Immature natural killer cell (primary cell): ENCODE measurements around the gene USF1. TPM values are rescaled to one million over a fixed set of nuclear protein-coding genes. Genes with fewer than 3 reads are reported as not detected.
A peak's percentile ranks its signal among the peaks of the same experiment; 100 is the strongest.
"Not testable (repeated sequence)": the region's sequence is repeated elsewhere in the genome, so short reads cannot be mapped to it uniquely, and the experiment has no call there.

Experiments used
- DNase-seq, 3 donors: peaks; one replicate each; pipeline ENCODE4 v3.0.0; 2022; ENCODE audit warnings: mixed read lengths in 1 of 3
- H3K27ac Mint-ChIP-seq, 6 donors: one replicate each; pipeline ENCODE4 v1.8.0; 2020; ENCODE audit warnings: mixed read lengths in 6 of 6, mild to moderate bottlenecking in 5 of 6, inconsistent platforms in 4 of 6, moderate library complexity in 3 of 6
- H3K27me3 Mint-ChIP-seq, 3 donors: one replicate each; pipeline ENCODE4 v1.8.0; 2020 to 2021; ENCODE audit warnings: low read depth in 3 of 3, mild to moderate bottlenecking in 3 of 3, mixed read lengths in 3 of 3, moderate library complexity in 3 of 3, inconsistent platforms in 1 of 3
- H3K36me3 Mint-ChIP-seq, 3 donors: one replicate each; pipeline ENCODE4 v1.8.0; 2020; ENCODE audit warnings: mixed read lengths in 3 of 3, inconsistent platforms in 2 of 3, mild to moderate bottlenecking in 2 of 3
- H3K4me1 Mint-ChIP-seq, 2 donors: one replicate each; pipeline ENCODE4 v1.8.0; 2020; ENCODE audit warnings: inconsistent platforms in 2 of 2, mild to moderate bottlenecking in 2 of 2, mixed read lengths in 2 of 2, moderate library complexity in 1 of 2
- H3K4me3 Mint-ChIP-seq, 5 donors: one replicate each; pipeline ENCODE4 v1.8.0; 2020; ENCODE audit warnings: mild to moderate bottlenecking in 5 of 5, mixed read lengths in 5 of 5, inconsistent platforms in 3 of 5, moderate library complexity in 3 of 5
- H3K9me3 Mint-ChIP-seq, 6 donors: one replicate each; pipeline ENCODE4 v1.8.0; 2020; ENCODE audit warnings: mild to moderate bottlenecking in 6 of 6, mixed read lengths in 6 of 6, inconsistent platforms in 4 of 6, moderate library complexity in 3 of 6
- polyA plus RNA-seq, 3 donors: library from polyadenylated mRNA; unstranded; fragments of 300-500 nt; fragmentation: Illumina TruSeq; gene quantifications; one replicate each; pipeline ENCODE4 v1.2.3, GENCODE V29; 2021

The USF1 gene
- polyA plus RNA-seq, 3 donors from 2014 or later, result 7.9 to 12.2 TPM; not detected in 1

GRCh38 chr1:161032409-161032808 is 13.4 kb downstream of the USF1 start:
- Mint-ChIP-seq H3K4me3 (no peak overlapping the region), H3K4me1 (peaks cover 6 to 7% of the 10 kb centered on the region in 2 donors), H3K36me3 (peaks cover 0 to 7% (median 4%) of the 10 kb centered on the region in 3 donors), H3K27ac (peak overlapping the region in 1 of 6 donors; percentile 13), H3K27me3 (no peaks in the 10 kb centered on the region), H3K9me3 (no peaks in the 10 kb centered on the region)
- DNase-seq, result no peak

DNA sequence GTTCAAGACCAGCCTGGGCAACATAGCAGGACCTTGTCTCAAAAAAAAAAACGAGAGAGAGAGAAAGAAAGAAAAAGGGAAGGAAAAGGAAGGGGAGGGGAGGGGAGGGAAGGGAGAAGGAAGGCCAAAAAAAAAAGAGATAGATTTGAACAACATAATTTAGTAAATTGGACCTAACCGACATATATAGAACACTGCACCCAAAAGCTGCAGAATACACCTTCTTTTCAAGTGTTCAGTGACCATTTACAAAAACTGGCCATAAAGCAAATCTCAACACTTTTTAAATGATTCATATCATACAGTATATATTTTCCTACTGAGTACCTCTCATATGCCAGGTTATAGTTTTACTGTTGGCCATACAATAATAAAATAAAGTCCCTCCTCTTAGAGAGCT is 13.9 kb downstream of the USF1 start:
- peaks cover 4% of the 10 kb centered on the region in 2 donors for H3K4me1 Mint-ChIP-seq
- H3K27me3 Mint-ChIP-seq, result no peaks in the 10 kb centered on the region
- H3K9me3 Mint-ChIP-seq, result no peaks in the 10 kb centered on the region
- peaks cover 0 to 7% (median 4%) of the 10 kb centered on the region in 3 donors for H3K36me3 Mint-ChIP-seq
- no peak for DNase-seq
- no peak overlapping the region for H3K4me3 Mint-ChIP-seq
- peak overlapping the region in 1 of 6 donors; percentile 8 for H3K27ac Mint-ChIP-seq

DNA sequence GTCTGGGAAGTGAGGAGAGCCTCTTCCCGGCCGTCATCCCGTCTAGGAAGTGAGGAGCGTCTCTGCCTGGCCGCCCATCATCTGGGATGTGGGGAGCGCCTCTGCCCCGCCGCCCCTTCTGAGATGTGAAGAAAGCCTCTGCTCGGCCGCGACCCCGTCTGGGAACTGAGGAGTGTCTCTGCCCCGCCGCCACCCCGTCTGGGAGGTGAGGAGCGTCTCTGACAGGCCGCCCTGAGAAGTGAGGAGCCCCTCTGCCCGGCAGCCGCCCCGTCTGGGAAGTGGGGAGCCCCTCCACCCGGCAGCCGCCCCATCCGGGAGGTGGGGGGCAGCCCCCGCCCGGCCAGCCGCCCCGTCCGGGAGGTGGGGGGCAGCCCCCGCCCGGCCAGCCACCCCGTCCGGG is 16.3 kb downstream of the USF1 start:
- not testable (repeated sequence) for H3K36me3 Mint-ChIP-seq, H3K4me1 Mint-ChIP-seq, DNase-seq, H3K27ac Mint-ChIP-seq, H3K4me3 Mint-ChIP-seq, H3K9me3 Mint-ChIP-seq, H3K27me3 Mint-ChIP-seq

DNA sequence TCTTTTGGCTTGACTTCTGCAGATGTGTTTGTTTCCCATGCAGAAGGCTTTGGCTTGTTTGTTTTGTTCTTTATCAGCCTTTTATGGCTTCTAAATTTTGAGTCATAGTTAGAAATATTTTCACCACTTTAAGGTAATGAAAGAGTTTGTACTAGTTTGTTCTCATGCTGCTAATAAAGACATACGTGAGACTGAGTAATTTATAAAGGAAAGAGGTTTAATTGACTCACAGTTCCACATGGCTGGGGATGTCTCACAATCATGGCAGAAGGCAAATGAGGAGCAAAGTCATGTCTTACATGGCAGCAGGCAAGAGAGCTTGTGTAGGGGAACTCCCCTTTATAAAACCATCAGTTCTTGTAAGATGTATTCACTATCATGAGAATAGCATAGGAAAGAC is 18.8 kb downstream of the USF1 start:
- H3K9me3 Mint-ChIP-seq, DNase-seq, H3K27me3 Mint-ChIP-seq, H3K4me1 Mint-ChIP-seq, H3K4me3 Mint-ChIP-seq, H3K36me3 Mint-ChIP-seq: not testable (repeated sequence)
- peak overlapping the region in 1 of 6 donors; percentile 3 for H3K27ac Mint-ChIP-seq

DNA sequence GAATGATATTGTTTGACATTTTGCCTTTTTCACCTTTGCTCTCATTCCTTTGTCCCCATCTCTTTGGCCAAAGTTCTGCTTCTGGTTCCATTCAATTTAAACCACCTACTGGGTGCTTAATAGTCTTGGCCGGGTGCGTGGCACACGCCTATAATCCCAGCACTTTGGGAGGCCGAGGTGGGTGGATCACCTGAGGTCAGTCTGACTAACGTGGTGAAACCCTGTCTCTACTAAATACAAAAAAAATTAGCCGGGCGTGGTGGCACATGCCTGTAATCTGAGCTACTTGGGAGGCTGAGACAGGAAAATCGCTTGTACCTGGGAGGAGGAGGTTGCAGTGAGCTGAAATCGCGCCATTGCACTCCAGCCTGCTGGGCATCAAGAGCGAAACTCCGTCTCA is 23.3 kb downstream of the USF1 start:
- Mint-ChIP-seq H3K27me3 (peaks cover 7 to 16% (median 11%) of the 10 kb centered on the region in 3 donors), H3K27ac (peak overlapping the region in 5 of 6 donors; percentile 32 to 92 (median 84)), H3K4me3 (peak overlapping the region in 4 of 5 donors; percentile 26 to 94 (median 72)), H3K4me1 (peaks cover 25 to 30% of the 10 kb centered on the region in 2 donors)
- not testable (repeated sequence) for DNase-seq, H3K36me3 Mint-ChIP-seq, H3K9me3 Mint-ChIP-seq

DNA sequence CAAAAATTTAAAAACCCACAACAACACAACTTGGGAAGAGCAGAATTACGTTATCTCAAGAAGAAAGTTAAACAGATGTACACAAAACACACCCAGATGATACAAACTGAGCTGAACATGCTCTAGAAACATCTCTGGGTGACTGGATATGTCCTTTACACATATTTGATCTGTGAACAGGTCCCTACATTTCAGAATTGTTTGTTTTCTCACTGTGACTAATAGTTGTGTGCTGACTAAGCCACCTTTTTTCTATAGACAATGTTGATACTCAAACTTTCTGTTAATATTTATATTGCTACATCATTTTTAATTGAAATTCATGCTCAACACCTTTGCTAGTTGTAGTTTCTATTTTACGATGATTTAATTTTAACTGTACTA is 23.8 kb downstream of the USF1 start:
- H3K4me3 Mint-ChIP-seq, result peak overlapping the region; percentile 87 to 95 (median 94)
- H3K27me3 Mint-ChIP-seq, result peaks cover 7 to 16% (median 11%) of the 10 kb centered on the region in 3 donors
- no peaks in the 10 kb centered on the region for H3K36me3 Mint-ChIP-seq
- DNase-seq, result no peak
- H3K9me3 Mint-ChIP-seq, result no peaks in the 10 kb centered on the region
- H3K27ac Mint-ChIP-seq, result peak overlapping the region in 5 of 6 donors; percentile 57 to 95 (median 89)
- peaks cover 25 to 30% of the 10 kb centered on the region in 2 donors for H3K4me1 Mint-ChIP-seq

- H3K9me3 Mint-ChIP-seq, result no peaks in the 10 kb centered on the region
- peak overlapping the region; percentile 84 to 97 (median 94) for H3K27ac Mint-ChIP-seq
- peak; percentile 82 to 85 (median 85) for DNase-seq
- peaks cover 25 to 30% of the 10 kb centered on the region in 2 donors for H3K4me1 Mint-ChIP-seq
- no peaks in the 10 kb centered on the region for H3K36me3 Mint-ChIP-seq
- peak overlapping the region; percentile 87 to 95 (median 94) for H3K4me3 Mint-ChIP-seq
- peaks cover 7 to 16% (median 11%) of the 10 kb centered on the region in 3 donors for H3K27me3 Mint-ChIP-seq
These were observed 24.4 kb downstream of the USF1 start for GRCh38 chr1:161021165-161021969.

- peaks cover 25 to 30% of the 10 kb centered on the region in 2 donors for H3K4me1 Mint-ChIP-seq
- peaks cover 7 to 16% (median 11%) of the 10 kb centered on the region in 3 donors for H3K27me3 Mint-ChIP-seq
- H3K4me3 Mint-ChIP-seq, result peak within 1 kb of the TSS; percentile 87 to 95 (median 94)
- H3K9me3 Mint-ChIP-seq, result no peaks in the 10 kb centered on the region
- H3K27ac Mint-ChIP-seq, result peak within 1 kb of the TSS; percentile 84 to 97 (median 94)
- no peaks in the 10 kb centered on the region for H3K36me3 Mint-ChIP-seq
- peak in 1 of 3 donors; percentile 38 for DNase-seq
These were observed 25.1 kb downstream of the USF1 start, which contains the start of gene F11R for GRCh38 chr1:161020509-161021164. TSS of gene F11R (minus strand) at chr1:161021152. CDS start at chr1:161021073, 79 bp downstream.

GRCh38 chr1:161019751-161020495 is 25.9 kb downstream of the USF1 start:
- DNase-seq, result no peak
- H3K4me3 Mint-ChIP-seq, result peak overlapping the region; percentile 87 to 95 (median 94)
- H3K27me3 Mint-ChIP-seq, result peaks cover 7 to 16% (median 11%) of the 10 kb centered on the region in 3 donors
- H3K36me3 Mint-ChIP-seq, result no peaks in the 10 kb centered on the region
- H3K27ac Mint-ChIP-seq, result peak overlapping the region; percentile 84 to 97 (median 94)
- no peaks in the 10 kb centered on the region for H3K9me3 Mint-ChIP-seq
- H3K4me1 Mint-ChIP-seq, result peaks cover 25 to 30% of the 10 kb centered on the region in 2 donors

GRCh38 chr1:161019111-161019660 is 26.6 kb downstream of the USF1 start:
- peaks cover 26 to 33% of the 10 kb centered on the region in 2 donors for H3K4me1 Mint-ChIP-seq
- H3K9me3 Mint-ChIP-seq, result not testable (repeated sequence)

GRCh38 chr1:161018631-161018930 is 27.2 kb downstream of the USF1 start:
- Mint-ChIP-seq H3K27ac (peak overlapping the region in 1 of 6 donors; percentile 14), H3K27me3 (peaks cover 8 to 19% (median 17%) of the 10 kb centered on the region in 3 donors), H3K4me1 (peaks cover 33 to 39% of the 10 kb centered on the region in 2 donors), H3K4me3 (no peak overlapping the region), H3K9me3 (no peaks in the 10 kb centered on the region), H3K36me3 (no peaks in the 10 kb centered on the region)
- no peak for DNase-seq

More at GRCh38 chr1:161019111-161019660, 26.6 kb downstream of the USF1 start:
- peak overlapping the region in 5 of 6 donors; percentile 1 to 84 (median 59) for H3K27ac Mint-ChIP-seq
- H3K4me3 Mint-ChIP-seq, result peak overlapping the region; percentile 87 to 95 (median 94)
- DNase-seq, H3K36me3 Mint-ChIP-seq: not testable (repeated sequence)
- H3K27me3 Mint-ChIP-seq, result peaks cover 7 to 16% (median 11%) of the 10 kb centered on the region in 3 donors

DNA sequence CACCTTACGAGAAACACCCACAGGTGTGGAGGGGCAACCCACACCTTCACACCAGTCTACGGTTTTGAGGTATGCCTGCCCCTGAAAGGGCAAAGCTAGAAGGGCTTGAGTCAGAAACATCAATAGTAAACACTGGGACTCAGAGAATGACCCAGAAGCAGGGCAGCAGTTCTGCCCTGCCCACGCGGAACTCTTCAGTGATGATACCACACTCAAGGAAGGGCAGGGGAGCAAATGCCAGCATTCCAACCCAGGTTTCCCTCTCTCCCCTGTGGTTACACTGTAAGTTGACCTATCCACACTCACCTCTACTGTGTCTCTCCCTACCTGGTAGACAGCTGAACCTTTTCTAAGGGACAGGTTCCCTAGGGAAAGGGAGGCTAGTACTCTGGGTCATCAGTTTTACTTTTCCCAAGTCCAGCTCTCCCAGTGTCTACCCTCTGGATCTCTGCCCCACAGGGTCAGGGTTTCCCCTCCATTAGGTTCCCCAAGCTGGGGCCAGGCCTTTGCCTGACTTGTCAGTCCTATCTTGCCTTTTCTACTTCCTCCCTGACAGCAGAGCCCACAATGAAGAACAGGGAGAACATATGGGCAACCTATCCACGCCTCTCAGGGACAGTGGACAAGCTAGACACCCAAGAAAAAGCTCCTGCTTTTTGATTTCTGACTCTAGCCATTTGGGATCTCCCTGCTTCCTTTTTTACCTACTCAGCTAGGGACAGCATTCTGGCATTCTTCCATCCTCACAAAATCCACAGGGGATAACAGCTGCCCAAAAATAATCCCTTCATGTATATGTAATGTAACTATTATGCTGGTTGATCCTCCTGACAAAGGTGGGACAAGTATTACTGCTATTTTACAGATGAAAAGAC is 27.8 kb downstream of the USF1 start:
- H3K4me1 Mint-ChIP-seq, result peaks cover 38 to 45% of the 10 kb centered on the region in 2 donors
- H3K4me3 Mint-ChIP-seq, result peak overlapping the region in 1 of 5 donors; percentile 8

More for the DNA sequence above, 27.8 kb downstream of the USF1 start:
- no peak for DNase-seq
- Mint-ChIP-seq H3K9me3 (no peaks in the 10 kb centered on the region), H3K36me3 (no peaks in the 10 kb centered on the region), H3K27me3 (peaks cover 8 to 19% (median 17%) of the 10 kb centered on the region in 3 donors), H3K27ac (peak overlapping the region in 1 of 6 donors; percentile 14)
